ENCODE measurements around the gene PDXDC1.
"Not testable (repeated sequence)": the region's sequence is repeated elsewhere in the genome, so short reads cannot be mapped to it uniquely, and the experiment has no call there.

PDXDC1 gene

DNA sequence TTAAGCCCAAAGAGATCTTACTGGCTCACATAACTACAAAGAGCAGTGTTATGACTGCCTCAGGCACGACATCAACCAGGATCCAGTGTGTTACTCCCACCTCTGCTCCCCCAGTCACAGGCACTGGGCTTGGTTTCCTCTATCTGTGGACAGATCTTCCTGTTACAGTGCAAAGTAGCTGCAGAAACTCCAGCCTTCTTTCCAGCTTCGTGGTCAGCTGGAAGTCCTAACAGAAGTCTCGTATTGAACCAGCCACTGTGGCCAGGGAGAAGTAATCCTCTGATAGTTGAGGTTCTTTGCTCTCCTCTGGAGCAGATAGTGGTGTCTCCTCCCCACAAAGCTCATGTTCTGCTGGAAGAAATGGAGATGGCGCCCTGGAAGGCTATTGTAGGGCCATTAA is 41.5 kb downstream of the PDXDC1 start:
- DNase-seq (ENCODE audit: low spot score): not testable (repeated sequence)

GRCh38 chr16:15016951-15017580 is 42.2 kb downstream of the PDXDC1 start:
- DNase-seq (ENCODE audit: low spot score): peak; percentile 41

GRCh38 chr16:15021429-15021828 is 46.6 kb downstream of the PDXDC1 start:
- not testable (repeated sequence) for DNase-seq (ENCODE audit: low spot score)

- DNase-seq (ENCODE audit: low spot score): peak; percentile 72
These were observed 47.4 kb downstream of the PDXDC1 start for GRCh38 chr16:15022194-15022593.

- DNase-seq (ENCODE audit: low spot score): not testable (repeated sequence)
These were observed 48.7 kb downstream of the PDXDC1 start for GRCh38 chr16:15023381-15024077.

DNA sequence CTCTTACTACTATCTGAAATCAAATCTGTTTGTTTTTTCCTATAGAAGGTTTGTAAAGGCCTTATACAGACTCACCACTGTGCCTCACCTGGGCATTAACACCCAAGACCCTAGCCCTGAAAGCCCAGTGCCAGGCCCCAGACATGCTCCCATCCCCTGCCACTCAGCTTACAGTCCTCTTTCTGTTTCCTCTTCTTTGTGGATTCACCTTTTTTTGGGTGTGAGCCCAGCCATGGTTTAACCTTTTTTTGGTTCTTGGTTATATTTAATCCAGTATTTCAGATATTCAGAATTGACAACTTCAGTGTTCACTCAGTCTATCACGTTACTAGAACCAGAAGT is 50.0 kb downstream of the PDXDC1 start:
- not testable (repeated sequence) for DNase-seq (ENCODE audit: low spot score)

DNA sequence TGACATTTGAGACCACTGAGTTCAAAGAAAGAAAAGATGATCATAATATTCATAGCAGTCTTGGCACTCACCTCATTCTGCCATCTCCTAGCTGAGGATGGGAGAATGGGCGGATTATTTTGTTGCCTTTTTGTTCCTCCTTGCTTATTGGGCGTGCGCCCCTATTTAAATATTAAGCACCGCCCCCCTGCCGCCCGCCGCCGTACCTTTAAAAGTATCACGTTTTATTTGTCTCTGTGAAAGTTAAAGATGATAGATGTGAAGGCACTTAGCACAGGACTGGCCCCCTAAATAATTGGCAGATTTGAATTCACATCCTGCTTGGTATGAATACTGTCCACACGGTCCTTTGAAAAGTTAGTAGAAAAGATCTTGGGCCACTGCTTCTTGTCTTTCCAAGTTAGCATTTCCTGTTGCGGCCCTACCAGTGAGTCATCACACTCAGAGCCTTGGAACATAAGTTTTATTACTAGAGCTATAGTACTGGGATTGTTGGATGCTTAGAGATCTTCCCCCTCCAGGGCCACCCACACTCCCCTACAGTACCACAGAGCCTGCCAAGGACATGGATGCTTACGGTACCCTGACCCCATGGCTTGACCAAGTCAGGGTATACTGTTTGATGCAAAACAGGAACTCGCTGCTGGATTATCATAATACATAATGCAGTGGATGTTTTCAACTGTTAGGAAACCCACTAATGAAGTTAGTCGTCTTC is 50.6 kb downstream of the PDXDC1 start:
- DNase-seq (ENCODE audit: low spot score): not testable (repeated sequence)

DNA sequence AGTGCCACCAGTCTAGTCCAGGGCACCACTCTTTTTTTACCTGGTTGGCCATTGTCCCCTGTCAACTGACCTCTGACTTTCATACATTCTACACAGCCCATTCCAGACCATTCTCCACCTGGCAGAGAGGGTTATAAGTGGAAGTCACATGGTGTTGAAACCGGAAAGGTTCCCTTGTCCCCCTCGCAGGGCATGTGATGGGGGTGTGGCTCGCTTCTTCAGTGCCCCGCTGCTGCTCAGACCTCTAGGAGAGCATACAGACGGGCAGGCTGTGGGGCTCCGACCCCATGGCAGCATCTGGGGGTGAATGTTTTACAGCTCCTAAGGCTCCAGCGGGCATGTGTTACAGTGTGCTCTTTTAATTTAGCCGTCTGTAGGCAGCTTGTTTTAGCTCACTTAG is 52.2 kb downstream of the PDXDC1 start:
- DNase-seq (ENCODE audit: low spot score): not testable (repeated sequence)

DNA sequence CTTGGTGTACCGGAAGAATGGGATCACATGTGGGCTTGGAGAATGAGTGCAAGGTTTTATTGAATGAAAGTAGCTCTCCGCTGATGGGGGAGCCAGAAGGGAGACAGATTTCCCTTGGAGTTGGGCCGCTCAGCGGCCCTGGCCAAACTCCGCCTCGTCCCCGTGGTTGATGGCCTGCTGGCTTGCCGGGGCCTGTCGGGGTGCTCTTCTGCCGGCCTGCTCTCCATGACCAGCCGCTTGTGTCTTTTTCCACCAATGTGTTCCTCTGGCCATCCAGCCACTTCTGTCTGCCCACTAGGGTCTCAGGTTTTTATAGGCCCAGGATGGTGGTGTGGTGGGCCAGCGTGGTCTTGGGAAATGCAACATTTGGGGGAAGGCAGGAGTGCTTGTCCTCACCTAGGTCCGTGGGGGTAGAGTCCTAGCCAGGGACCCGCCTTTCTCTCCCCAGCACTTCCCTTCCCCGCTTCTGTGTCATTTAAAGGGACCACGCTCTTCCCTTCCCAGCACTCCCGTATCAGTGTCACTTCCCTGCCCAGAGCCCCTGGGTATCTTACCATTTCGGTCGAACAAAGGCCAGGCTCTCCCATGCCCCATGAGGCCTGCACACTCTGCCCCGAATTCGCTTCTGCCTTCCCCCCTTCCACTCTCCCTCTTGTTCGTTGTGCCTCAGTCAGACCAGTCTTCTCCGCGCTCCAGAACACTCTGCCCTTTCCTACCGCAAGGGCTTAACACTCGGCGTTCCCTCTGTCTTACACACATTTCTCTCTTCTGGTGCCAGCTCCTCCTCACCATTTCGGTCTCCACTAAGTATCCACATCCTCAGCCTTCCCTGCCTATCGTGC is 52.9 kb downstream of the PDXDC1 start:
- not testable (repeated sequence) for DNase-seq (ENCODE audit: low spot score)

- DNase-seq (ENCODE audit: low spot score): not testable (repeated sequence)
These were observed 53.5 kb downstream of the PDXDC1 start for GRCh38 chr16:15028345-15028715.

DNA sequence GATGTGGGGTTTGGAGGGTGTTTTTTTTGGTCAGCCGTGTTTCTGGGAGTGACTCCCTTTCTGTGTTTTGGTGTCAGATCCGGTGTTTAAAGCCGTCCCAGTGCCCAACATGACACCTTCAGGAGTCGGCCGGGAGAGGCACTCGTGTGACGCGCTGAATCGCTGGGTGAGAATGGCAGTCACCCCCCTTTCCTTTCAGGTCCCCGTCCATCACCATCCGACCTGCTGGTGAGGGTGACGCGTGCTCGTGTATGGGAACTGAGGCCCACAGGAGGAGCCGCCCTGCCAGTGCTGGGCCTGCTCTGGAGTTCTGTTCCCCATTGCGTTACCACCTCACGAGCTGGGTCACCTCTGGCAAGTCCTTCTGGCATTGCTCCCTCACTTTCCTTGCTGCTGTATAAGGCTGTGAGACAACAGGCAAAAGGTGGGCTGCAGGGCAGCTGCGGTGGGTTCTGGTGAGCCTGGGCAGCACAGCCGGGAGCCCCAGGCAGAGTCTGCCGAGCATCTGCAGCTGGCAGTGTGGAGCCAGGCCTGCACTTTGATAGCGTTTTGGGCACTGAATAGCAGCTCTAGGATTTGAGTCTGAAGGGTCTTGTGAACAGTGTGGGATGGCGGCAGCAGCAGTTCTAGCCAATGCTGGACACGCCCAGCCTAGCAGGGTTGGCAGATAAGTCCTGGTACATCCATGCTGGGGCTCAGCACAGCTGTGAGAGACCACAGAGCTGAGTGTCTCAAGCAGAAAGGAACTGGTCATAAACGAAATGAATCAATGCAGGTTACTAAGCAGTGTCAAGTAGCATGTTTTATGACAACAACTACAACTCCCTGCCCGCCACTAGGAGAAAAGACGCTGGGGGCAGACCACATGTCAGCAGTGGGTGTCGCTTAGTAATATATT is 54.2 kb downstream of the PDXDC1 start:
- peak; percentile 41 for DNase-seq (ENCODE audit: low spot score)

GRCh38 chr16:15029749-15030148 is 54.9 kb downstream of the PDXDC1 start:
- DNase-seq (ENCODE audit: low spot score): not testable (repeated sequence)

DNA sequence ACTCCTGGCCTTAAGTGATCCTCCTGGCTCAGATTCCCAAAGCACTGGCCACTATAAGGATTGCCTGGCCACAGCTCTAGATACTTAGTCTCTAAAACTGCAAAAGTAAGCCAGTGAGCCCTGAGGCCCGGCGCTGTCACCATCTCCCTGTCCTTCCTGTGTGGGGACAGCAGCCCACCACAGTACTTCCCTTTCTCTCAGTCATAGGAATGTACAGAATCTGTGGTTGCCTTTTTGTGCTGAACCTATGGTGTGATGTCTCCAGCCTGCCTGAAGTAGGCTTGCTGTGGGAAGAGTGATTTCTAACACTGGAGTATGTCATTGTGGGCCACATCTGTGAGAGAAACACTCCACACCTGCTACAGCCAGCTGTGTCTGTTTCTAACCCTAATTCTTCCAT is 56.4 kb downstream of the PDXDC1 start:
- DNase-seq (ENCODE audit: low spot score): no peak

GRCh38 chr16:15031586-15031985 is 56.8 kb downstream of the PDXDC1 start:
- no peak for DNase-seq (ENCODE audit: low spot score)

- DNase-seq (ENCODE audit: low spot score): no peak
These were observed 57.9 kb downstream of the PDXDC1 start for GRCh38 chr16:15032547-15033308.

GRCh38 chr16:15033309-15033707 is 58.5 kb downstream of the PDXDC1 start:
- DNase-seq (ENCODE audit: low spot score): no peak

- DNase-seq (ENCODE audit: low spot score): no peak
These were observed 59.7 kb downstream of the PDXDC1 start for GRCh38 chr16:15034266-15035162.

DNA sequence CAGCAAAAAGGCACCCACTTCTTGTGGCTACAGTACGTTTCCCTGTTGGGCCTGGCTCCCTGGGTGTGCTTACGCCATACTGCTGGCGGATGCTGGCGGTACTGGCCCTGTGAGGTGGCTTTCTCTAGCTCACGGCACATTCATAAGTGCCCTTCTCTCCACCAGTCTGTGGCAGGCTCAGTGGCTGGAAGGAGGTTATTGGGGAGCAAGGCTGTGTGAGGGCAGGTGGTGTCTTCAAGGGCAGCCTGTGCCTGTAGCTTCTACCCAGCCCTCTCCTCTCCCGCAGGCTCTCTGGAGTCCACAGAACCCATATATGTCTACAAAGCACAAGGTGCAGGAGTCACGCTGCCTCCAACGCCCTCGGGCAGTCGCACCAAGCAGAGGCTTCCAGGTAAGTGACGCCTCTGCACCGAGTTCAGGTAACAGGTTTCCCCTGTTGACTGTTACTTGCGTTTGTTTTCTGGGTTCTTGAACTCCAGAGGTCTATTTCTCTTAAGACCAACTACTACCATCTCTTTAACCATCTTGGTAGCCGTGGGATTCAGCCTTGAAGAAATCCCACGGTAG is 60.4 kb downstream of the PDXDC1 start:
- no peak for DNase-seq (ENCODE audit: low spot score)

GRCh38 chr16:15037003-15037402 is 62.2 kb downstream of the PDXDC1 start:
- no peak for DNase-seq (ENCODE audit: low spot score)
